ENCODE results near the gene CACUL1. TPM values are rescaled to one million over a fixed set of nuclear protein-coding genes. Genes with fewer than 3 reads are reported as not detected.

The CACUL1 gene
- total RNA-seq, 1 experiment from 2014 or later = 38.5 TPM

- no peaks in the 10 kb centered on the region for H4K20me1 ChIP-seq (ENCODE audit: control insufficient read depth, insufficient read depth, insufficient read length)
- H3K14ac ChIP-seq (ENCODE audit: insufficient read depth, low read length) = no peak overlapping the region
- H2BK12ac ChIP-seq (ENCODE audit: insufficient read length, low read depth, low read length) = no peak overlapping the region
- Mint-ChIP-seq H3K4me1 (no peaks in the 10 kb centered on the region), H3K27me3 (ENCODE audit: low read depth) (no peaks in the 10 kb centered on the region), H3K9me3 (no peaks in the 10 kb centered on the region), H3K27ac (no peak overlapping the region), H3K4me3 (no peak overlapping the region), H3K36me3 (ENCODE audit: insufficient read depth in 1 of 3, low read depth in 3 of 3) (peaks cover 0 to 20% (median 18%) of the 10 kb centered on the region in 3 experiments; a peak in 5 of 7 replicates)
- H2AFZ ChIP-seq (ENCODE audit: low read length) = no peak overlapping the region
- no peak overlapping the region for H2BK20ac ChIP-seq (ENCODE audit: low read depth, low read length, poor library complexity, severe bottlenecking)
- H3K27ac ChIP-seq (ENCODE audit: insufficient read length, low read depth, low read length) = no peak overlapping the region
- H4K91ac ChIP-seq (ENCODE audit: insufficient read length, low read depth, low read length) = no peak overlapping the region
- no peaks in the 10 kb centered on the region for H3K79me1 ChIP-seq (ENCODE audit: insufficient read depth, low read depth, low read length, poor library complexity, severe bottlenecking)
- H2BK5ac ChIP-seq (ENCODE audit: insufficient read length, low read length) = no peak overlapping the region
- H3K9ac ChIP-seq (ENCODE audit: extremely low read depth, insufficient read length, low read length) = no peak overlapping the region
- H3K27me3 ChIP-seq (ENCODE audit: insufficient read depth, low read length) = no peaks in the 10 kb centered on the region
- WGBS (ENCODE audit: extremely low coverage, insufficient read length, low lambda C conversion rate) = no CpG with 5 or more reads among the region's 3 CpGs
- H3K56ac ChIP-seq (ENCODE audit: insufficient read length, low read depth, low read length) = no peak overlapping the region
- no peaks in the 10 kb centered on the region for H3K4me1 ChIP-seq (ENCODE audit: insufficient read depth, low read length)
- no peaks in the 10 kb centered on the region for H3K23me2 ChIP-seq (ENCODE audit: insufficient read length, low read depth, low read length, poor library complexity, severe bottlenecking)
- H3T11ph ChIP-seq (ENCODE audit: low read length) = no peak overlapping the region
- no peak for DNase-seq
- TF ChIP-seq CTCF (conservative IDR thresholded peaks at IDR 0.05) = no peak
- H4K8ac ChIP-seq (replicated peaks; ENCODE audit: insufficient read length, low read depth, low read length) = no peak overlapping the region
- H2BK15ac ChIP-seq (ENCODE audit: low read depth, low read length) = no peak overlapping the region
- no peak overlapping the region for H3K4me2 ChIP-seq (ENCODE audit: insufficient read depth, insufficient read length, low read length)
- H3K18ac ChIP-seq (ENCODE audit: insufficient read length, low read depth, low read length) = no peak overlapping the region
- no peak overlapping the region for H3K23ac ChIP-seq (ENCODE audit: insufficient read length, low read depth, low read length)
- H3K79me2 ChIP-seq (ENCODE audit: insufficient read depth, low read length) = no peaks in the 10 kb centered on the region
- no peak overlapping the region for H4K5ac ChIP-seq (ENCODE audit: insufficient read length, low read depth, low read length)
- no peak overlapping the region for H2AK5ac ChIP-seq (ENCODE audit: insufficient read length, low read length)
- H3K9me3 ChIP-seq (ENCODE audit: control insufficient read depth, low read depth, low read length) = no peaks in the 10 kb centered on the region
- no peak overlapping the region for H2BK120ac ChIP-seq (ENCODE audit: low read depth, low read length, poor library complexity, severe bottlenecking)
- H3K4ac ChIP-seq (ENCODE audit: low read depth, low read length) = no peak overlapping the region
Measured at GRCh38 chr10:118714366-118714765, 40.4 kb downstream of the CACUL1 start.

Measured in H9 (cell line).